GM19240 (cell line): ENCODE measurements around the gene DAW1.

Experiments used
- DNase-seq: peaks from one replicate; pipeline ENCODE4 v3.0.0; 2011; ENCODE audit warnings: low spot score; ENCODE audit not compliant: insufficient read length

The DAW1 gene

DNA sequence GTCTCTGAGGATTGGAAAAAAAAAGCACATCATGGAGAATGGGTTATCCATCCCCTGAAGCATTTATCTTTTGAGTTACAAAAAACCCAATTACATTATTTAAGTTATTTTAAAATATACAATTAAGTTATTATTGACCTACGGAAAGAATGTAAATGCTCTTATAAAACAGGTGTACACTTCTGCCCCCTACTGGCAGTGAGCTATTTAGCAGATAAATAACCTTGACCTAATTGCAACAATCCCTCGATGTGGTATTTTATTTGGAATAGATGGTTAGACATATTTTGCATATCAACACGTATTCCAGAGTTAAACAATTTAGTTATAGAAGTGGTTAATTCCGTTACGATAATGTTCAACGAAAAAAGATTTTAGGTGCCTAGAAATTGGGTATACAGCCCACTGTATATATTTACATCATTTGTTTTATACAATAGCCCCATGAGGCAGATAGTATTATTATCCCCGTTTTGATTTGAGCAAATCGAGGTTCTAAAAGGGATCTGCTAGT, 9.1 kb upstream of the DAW1 start:
- peak; percentile 19 for DNase-seq

DNA sequence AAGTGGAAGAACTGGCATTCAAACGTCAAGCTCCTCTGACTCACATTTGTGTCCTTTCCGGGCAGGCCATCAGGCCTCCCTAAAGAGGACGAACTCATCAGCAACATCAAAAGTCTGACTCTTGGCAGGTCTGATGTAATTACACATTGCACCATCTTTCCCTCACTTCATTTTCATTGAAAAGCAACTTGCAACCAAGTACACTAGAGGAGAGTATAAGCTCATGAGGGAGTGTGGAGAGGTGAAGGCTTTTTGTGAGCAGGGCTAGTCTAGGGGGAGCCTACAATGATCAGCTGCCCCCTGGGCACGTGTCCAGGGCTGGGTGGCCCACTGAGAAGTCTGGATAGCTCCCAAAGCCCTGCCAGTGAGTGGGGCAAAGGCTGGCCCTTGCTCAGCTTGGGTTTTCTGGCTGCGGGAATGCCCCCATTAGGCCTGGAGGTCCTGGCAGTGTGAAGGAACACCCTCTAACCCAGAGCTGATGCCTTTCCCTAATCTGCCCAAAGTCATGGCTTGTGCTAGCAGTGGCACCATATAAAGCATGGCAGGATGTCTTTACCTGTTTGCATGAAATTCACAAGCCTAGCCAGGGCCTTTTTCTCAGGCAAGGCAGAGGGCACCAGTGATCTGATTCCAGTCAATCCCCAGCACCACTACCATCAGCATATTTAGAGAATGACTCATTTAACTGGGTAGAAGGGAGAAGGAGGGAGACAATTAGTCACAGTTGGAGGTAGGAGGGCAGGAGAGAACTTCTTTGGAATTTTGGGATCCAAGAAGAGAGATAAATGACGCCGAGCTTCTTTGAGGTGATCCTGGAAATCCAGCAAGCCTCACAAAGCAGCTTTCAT, 8.5 kb upstream of the DAW1 start:
- no peak for DNase-seq

DNA sequence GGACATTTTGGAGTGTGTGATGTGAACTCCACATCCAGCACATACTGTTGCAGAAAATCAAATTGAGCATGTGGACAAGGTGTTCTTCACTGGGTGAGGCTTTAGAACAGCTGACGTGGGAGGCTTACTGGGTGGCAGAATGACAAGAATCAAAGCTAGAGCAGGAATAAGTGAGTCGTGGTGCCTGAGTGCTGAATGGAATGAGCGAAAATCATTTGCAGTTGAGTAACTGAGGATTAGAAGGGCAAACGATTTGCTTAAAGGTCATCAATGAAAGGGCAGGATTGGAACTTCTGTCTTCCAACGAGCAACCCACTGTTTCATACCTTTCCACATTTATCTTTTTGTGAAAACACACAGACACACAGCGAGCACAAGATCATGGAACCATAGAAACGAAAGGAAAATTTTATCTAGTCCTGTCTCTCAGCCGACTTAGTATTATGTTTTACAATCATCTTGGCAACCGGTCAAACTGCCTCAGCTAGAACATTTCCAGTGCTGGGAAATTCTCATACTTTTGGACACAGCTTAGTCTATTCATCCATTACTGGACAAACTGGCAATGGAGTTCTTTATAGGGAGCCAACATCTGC, 7.2 kb upstream of the DAW1 start:
- DNase-seq = no peak

DNA sequence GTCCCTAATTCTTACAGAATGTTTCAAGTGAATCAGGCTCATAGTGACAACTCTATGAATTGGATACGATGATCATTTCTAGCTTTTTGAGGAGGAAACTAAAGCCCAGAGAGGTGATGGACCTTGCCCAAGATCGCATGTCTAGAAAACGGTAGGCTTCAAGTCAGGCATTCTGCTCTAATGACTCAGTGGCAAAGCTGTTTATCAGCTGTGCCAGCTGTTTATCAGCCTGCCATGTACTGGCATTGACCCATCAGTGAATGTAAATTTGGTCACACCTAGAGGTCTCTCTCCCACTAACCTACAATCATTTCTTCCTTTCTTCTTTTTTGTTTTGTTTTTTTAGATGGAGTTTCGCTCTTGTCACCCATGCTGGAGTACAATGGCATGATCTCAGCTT, 6.1 kb upstream of the DAW1 start:
- DNase-seq = no peak

DNA sequence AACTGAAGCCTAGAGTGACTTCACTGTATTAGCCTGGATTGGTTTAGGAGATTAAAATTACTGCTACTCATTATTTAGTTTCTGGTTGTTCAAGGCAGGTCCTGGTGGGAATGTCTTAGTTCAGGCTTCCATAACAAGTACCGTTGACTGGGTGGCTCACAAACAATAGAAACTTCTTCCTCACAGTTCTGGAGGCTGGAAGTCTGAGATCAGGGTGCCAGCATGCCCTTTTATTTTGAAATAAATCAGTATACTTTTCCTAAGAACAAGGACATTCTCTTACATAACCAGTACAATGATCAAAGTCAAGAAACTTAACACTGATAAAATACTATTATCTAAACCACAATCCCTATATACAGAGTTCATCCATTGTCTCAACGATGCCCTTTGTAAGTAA, 4.0 kb upstream of the DAW1 start:
- DNase-seq = no peak

DNA sequence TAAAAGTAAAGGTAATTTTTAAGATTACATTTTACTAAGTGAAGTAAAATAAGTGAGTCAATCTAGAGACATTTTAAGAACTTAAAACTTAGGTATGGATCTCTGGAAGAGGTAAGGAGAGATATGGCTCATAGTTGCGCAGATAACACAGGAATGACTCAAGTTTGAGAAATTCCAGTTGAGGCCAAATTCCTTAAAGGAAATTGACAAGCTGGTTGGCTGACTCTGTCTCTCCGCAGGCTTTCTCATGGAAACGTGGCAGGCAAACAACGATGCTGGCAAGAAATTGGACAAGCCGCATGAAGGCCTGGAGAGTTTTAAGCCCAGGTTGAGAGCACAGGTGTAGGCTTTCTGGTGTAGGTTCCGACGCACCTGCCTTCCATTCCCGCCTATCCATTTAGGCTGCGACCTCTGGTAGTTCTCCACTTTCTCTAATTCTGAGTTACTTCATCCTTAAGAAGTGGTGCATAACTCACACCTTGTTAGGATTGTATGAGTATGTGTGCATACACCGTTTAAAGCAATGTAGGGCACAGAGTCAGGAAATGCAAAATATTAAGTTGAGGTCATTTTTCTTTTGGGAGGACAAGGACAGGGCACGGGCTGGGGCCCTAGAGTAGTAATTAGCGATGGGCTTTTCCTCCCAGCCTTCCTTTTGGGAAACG, 589 bp upstream of the DAW1 start:
- DNase-seq = no peak

DNA sequence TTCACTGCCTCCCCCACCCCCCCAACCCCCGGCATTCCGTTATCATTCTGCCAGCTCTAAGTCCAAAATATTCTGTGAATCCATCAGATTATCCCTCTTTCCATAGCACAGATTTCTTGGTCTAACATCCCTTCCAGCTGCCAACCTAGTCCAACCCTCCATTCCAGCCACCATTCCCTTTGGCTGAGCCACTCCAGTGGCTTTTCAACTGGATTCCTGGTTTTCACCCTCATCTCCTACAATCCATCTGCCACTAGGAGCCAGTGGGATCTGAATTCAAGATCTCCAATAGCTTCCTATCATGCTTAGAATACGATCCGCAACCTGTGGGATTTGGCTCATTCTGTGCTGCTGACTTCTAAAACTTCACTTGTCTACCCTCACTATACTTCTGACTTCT, 1.2 kb downstream of the DAW1 start:
- DNase-seq = no peak

DNA sequence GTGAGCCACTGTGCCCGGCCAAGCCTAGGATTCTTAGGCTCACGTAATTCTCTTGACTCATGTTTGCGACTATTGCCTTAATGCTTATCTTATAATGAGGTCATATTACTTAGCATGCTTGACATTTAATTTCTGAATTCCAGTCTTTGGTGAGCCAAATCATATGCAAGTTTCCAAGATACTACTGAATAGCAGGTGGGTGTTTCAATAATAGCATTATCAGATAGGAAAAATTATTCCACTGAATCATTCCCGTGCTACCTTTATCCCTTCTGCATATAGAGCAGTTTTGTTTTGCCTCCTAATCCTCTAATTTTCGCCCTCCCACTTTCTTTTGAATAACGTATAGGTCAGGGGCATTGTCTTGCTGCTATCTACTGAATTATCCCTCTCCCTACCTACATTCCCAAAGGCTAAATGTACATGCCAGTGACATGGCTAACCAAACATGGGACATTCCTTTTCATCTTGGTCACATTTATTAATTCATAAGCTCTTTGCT, 4.9 kb downstream of the DAW1 start:
- no peak for DNase-seq

DNA sequence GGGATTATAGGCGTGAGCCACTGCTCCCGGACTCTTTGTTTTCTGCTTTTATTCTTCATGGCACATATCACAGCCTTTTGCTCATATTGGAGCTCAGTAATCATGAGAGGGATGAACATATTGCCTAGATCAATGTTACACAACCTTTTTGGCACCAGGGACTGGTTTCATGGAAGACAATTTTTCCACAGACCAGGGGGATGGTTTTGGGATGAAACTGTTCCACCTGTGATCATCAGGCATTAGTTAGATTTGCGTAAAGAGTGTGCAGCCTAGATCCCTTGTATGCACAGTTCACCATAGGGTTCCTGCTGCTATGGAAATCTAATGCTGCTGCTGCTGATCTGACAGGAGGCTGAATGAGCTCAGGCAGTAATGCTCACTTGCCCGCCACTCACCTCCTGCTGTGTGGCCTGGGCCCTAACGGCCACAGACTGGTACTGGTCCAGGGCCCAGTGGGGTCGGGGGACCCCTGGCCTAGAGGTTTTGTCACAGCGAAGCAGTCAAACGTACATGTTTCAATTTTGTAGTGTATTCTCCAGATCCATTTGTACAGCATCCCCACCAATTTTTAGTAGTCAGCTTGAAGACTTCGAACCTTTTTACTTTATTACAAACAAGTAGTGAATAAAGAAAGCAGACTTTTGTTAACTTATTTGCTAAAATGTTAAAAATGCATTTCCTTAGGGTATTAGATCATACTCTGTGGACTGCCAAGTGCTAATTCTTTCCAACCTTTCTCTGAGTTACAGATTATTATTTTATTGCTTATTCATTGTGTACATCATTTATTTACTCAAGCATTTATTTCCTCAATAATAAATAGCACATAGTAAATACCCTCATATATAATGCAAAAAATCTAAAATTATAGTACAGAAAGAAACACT, 6.2 kb downstream of the DAW1 start:
- no peak for DNase-seq

DNA sequence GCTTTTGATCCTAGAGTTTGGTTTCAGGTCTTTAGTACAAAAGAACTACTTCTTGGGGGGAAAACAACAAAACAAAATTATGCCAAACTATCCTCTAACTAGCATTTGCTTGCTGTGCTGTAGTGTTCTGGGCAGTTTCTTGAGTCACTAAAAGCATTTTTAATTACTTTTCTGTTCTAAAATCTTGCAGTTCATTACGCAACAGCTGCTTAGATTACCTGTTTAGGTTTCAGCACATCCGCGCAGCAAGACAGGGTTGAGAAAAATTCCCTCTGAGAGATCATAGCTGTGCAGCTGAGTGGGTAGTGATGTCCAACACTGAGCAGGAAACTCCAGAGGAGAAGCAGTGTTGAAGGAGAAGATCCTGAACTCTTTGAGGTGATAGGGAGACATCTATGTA, 9.0 kb downstream of the DAW1 start:
- DNase-seq = no peak

DNA sequence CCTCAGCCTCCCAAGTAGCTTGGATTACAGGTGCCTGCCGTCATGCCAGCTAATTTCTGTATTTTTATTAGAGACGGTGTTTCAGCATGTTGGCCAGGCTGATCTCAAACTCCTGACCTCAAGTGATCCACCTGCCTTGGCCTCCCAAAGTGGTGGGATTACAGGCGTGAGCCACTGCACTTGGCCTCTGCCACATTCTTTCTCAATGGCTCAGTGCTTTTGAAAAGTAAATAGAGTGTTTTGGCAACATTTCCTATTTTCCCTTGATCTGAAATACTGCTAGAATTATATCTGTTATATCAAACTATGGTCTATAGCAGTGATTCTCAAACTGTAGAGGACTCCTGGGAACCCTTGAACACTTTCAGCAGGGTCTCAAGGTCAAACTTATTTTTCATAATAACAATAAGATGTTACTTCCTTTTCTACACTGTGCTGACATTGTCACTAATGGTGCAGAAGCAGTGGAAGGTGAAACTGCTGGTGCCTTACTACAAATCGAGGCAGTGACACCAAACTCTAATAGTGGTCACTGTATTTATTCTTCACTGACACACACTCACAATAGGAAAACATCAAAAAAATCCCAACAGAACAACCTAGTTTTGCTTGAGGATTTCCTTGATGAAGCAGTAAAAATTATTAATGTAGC, 10.6 kb downstream of the DAW1 start:
- DNase-seq = no peak

DNA sequence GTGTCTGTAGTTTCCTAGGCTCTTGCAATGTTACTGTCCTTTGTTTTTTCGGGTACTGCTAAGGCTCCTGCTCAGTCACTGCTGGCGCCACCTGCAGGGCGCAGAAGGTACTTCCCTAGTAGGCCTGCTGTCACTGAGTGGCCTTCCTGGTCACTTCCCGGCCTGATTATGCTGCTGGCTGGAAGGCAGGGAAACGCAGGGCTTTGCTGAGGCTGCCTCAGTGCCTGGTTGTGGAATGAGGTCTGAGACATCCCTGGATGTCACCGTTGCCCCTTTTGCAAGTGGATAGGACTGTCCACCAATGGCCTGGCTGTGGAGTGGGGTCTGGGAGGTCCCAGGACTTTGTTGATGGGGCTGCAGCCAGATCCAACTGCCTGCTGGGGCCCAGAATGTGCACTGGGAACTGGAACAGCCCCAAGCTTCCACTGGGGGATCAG, 13.1 kb downstream of the DAW1 start:
- peak; percentile 43 for DNase-seq

DNA sequence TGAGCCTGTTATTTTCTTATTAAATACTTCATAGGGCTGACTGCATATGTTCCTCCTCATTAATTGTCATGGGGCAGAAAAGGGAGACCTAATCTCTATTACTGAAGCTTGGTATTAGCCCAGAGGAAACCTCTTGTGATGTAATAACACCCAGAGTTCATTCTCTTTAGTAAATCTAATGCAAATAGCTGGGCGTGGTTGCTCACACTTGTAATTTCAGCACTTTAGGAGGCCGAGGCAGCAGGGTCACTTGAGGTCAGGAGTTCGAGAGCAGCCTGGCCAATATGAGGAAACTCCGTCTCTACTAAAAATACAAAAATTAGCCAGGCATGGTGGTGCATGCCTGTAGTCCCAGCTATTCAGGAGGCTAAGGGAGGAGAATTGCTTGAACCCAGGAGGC, 14.7 kb downstream of the DAW1 start:
- no peak for DNase-seq

DNA sequence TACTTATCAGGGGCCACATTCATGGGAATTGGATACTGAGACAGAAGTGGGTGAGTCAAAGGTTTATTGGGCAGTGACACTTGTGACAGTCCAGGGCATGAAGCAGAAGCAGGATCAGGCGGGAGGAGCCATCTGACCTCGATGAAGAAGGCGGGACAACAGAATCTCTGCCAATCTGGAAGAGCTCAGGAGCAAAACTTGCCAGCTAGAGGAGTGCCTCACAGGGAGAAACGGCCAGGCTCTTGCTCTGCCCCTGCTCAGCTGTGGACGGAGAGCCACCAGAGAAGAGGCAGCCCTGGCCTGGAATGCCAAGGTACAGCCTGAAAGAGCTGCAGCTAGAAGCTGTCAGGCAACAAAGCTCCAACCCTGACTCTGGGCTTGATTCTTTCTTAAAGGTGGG, 16.9 kb downstream of the DAW1 start:
- no peak for DNase-seq

DNA sequence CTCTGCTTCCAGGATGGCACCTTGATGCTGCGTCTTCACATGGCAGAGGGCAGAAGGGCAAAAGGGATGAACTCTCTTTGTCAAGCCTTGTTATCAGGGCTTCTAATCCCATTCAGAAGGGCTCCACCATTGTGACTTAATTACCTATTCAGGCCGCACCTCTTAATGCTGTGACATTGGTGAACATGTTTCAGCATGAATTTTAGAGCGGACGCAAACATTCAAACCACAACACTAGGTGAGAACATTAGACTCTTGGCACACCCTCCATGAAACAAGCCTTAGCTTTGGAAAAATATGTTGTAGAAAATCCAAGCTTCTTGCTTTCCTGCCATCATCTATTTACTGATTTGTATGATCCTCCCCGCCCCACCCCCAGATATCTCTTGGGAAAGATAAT, 17.9 kb downstream of the DAW1 start:
- no peak for DNase-seq

DNA sequence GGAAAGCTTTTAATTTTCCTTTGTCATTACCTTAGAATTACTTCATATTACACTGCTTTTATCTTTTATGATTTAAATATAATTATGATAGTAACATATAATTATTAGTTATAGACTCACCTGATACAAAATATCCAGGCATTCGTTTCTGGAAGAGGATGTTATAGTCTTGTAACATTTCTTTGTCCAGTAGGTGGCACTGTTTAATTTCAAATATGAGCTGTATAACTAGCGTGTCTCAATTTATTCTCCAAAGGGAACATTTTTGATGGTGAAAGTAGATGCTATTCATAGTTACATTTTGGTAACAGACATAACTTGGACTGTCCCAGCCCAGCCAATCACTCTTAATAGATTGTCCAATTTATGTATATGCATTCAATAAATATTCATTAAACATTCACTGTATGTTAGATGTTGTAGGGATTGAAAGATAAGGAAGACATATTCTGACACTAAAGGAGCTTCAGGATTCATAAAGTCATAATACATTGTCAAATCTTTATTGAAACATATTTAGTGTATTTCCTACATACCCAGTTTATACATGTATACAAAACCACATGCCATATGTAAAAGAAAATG, 19.2 kb downstream of the DAW1 start:
- no peak for DNase-seq

DNA sequence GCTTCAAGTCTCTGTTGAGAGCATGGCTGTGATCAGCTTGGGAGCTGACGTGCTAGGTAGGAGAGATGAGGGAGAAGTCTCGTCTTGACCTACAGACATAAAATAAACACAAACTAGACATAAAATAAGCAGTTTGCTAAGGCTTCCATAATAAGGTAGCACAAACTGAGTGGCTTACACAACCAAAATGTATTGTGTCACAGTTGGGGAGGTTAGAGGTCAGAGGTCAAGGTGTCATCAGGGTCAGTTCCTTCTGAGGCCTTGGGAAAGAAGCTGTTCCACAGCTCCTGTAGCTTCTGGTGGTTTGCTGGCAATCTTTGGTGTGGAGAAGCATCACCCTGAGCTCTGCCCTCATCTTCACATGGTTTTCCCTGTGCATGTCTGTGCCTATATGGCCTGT, 20.2 kb downstream of the DAW1 start:
- DNase-seq = no peak

DNA sequence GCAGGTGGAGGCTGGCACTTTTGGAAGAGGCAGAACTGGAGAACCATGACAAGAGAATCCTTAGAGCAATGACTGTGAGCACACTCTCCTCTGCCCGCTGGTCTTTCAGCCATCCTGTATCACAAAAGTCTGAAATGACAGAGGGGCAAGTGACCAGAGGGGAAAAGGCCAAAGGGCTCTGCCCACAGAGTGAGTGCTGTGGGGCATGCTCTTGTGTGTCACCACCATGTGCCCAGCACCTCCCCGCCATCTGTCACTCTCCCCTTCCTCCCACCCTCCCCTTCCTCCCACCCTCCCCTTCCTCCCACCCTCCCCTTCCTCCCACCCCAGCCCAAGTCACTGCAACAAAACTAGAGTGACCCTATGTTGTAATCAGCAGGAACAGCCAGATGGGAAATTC, 31.9 kb downstream of the DAW1 start:
- DNase-seq = no peak

DNA sequence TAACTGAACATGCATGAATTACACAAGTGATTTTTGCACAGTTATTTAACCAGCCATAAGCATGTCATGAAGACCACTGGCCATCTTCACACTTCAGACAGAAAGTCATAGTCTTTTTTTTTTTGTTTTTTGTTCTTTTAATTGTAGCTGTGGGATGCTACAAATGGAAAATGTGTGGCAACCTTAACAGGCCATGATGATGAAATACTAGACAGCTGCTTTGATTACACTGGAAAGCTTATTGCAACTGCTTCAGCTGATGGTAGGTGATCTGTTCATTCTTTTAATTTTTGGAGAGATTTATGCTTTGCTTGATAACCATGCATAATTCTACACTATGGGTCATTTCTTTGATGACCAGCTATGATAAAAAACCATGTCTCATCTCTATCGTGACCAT, 35.6 kb downstream of the DAW1 start:
- no peak for DNase-seq
